IMR-90 (cell line): ENCODE data around the gene CELSR2. TPM values are rescaled to one million over a fixed set of nuclear protein-coding genes. Genes with fewer than 3 reads are reported as not detected.

Experiments
- ATAC-seq: fragments of 200-7000 bp; cut with Tn5 transposase; 2 replicates; pipeline ENCODE4 v1.9.1; 2020; ENCODE audit warnings: low read depth, mild to moderate bottlenecking, moderate library complexity
- BruUV-seq: library from RNA; stranded (reverse); fragments of 400-500 nt; replicated peaks from 2 replicates; lab custom pipeline; 2021; lab: Mats Ljungman, UMichigan
- CTCF ChIA-PET: fragments of 300-600 bp; formaldehyde crosslinking; extraction: SDS; loops from one replicate; lab custom pipeline; 2021; ENCODE audit warnings: antibody characterized with exemption; lab: Yijun Ruan, JAX
- POLR2A ChIA-PET: fragments of 300-600 bp; sonication (Branson Sonifier 250); formaldehyde crosslinking; loops from one replicate; lab custom pipeline; 2022; ENCODE audit warnings: antibody characterized with exemption; ENCODE audit not compliant: unreplicated experiment; lab: Charles Lee
- DNase-seq: peaks from one replicate; pipeline ENCODE4 v3.0.0; 2013
- H2AFZ ChIP-seq: replicated peaks from 2 replicates; pipeline ENCODE3; 2013; ENCODE audit warnings: low read length, mild to moderate bottlenecking; ENCODE audit not compliant: poor library complexity
- H2AK5ac ChIP-seq: 2 replicates; pipeline ENCODE4 v1.6.1; 2013; ENCODE audit warnings: low read depth, low read length, inconsistent platforms
- H2AK9ac ChIP-seq: replicated peaks from 2 replicates; pipeline ENCODE3; 2013; ENCODE audit warnings: mild to moderate bottlenecking, low read depth, low read length, moderate library complexity; ENCODE audit not compliant: poor library complexity
- H2BK120ac ChIP-seq: 2 replicates; pipeline ENCODE4 v1.6.1; 2013; ENCODE audit warnings: low read depth, low read length, inconsistent platforms
- H2BK15ac ChIP-seq: 3 replicates; pipeline ENCODE4 v1.6.1; 2013; ENCODE audit warnings: low read depth, low read length, inconsistent platforms
- H2BK20ac ChIP-seq: 2 replicates; pipeline ENCODE4 v1.6.1; 2013; ENCODE audit warnings: low read depth, mild to moderate bottlenecking, inconsistent platforms, low read length, moderate library complexity
- H2BK5ac ChIP-seq: 2 replicates; pipeline ENCODE4 v1.6.1; 2013; ENCODE audit warnings: mild to moderate bottlenecking, low read depth, low read length, inconsistent platforms; ENCODE audit not compliant: poor library complexity, severe bottlenecking
- H3K14ac ChIP-seq: replicated peaks from 2 replicates; pipeline ENCODE4 v1.6.1; 2013; ENCODE audit warnings: low read depth, low read length, inconsistent platforms
- H3K18ac ChIP-seq: 2 replicates; pipeline ENCODE4 v1.6.1; 2013; ENCODE audit warnings: low read depth, low read length, control low read depth
- H3K23ac ChIP-seq: 2 replicates; pipeline ENCODE4 v1.6.1; 2013; ENCODE audit warnings: low read depth, low read length, inconsistent platforms
- H3K27ac ChIP-seq: 2 replicates; pipeline ENCODE4 v1.5.1; 2013; ENCODE audit warnings: mild to moderate bottlenecking, control low read depth, low read length; ENCODE audit not compliant: insufficient read depth
- H3K27me3 ChIP-seq: 2 replicates; pipeline ENCODE4 v1.6.1; 2013; ENCODE audit warnings: low read length; ENCODE audit not compliant: control insufficient read depth, insufficient read depth
- H3K36me3 ChIP-seq: 2 replicates; pipeline ENCODE4 v1.6.1; 2013; ENCODE audit warnings: low read length, mixed read lengths; ENCODE audit not compliant: control insufficient read depth, insufficient read depth
- H3K4ac ChIP-seq: 2 replicates; pipeline ENCODE4 v1.6.1; 2013; ENCODE audit warnings: low read depth, low read length, inconsistent platforms
- H3K4me1 ChIP-seq: 2 replicates; pipeline ENCODE4 v1.6.1; 2013; ENCODE audit warnings: low read length, mixed read lengths; ENCODE audit not compliant: control insufficient read depth, insufficient read depth
- H3K4me2 ChIP-seq: 2 replicates; pipeline ENCODE4 v1.6.1; 2013; ENCODE audit warnings: low read depth, mild to moderate bottlenecking, control low read depth, low read length, moderate library complexity
- H3K4me3 ChIP-seq: 2 replicates; pipeline ENCODE4 v1.5.1; 2013; ENCODE audit warnings: low read depth, mild to moderate bottlenecking, control low read depth, low read length, moderate library complexity; ENCODE audit not compliant: insufficient read depth
- H3K56ac ChIP-seq: 2 replicates; pipeline ENCODE4 v1.6.1; 2013; ENCODE audit warnings: low read length, inconsistent platforms; ENCODE audit not compliant: insufficient read depth; ENCODE audit errors: extremely low read depth
- H3K79me1 ChIP-seq, 2 experiments: 2 replicates each; pipeline ENCODE4 v1.6.1; 2013; ENCODE audit warnings: low read length in 2 of 2, inconsistent platforms in 1 of 2, low read depth in 1 of 2
- H3K9ac ChIP-seq: 2 replicates; pipeline ENCODE4 v1.6.1; 2013; ENCODE audit warnings: low read depth, low read length, control low read depth
- H3K9me1 ChIP-seq: 2 replicates; pipeline ENCODE4 v1.6.1; 2013; ENCODE audit warnings: low read length, inconsistent platforms; ENCODE audit not compliant: insufficient read depth
- H3K9me3 ChIP-seq: 2 replicates; pipeline ENCODE4 v1.6.1; 2013; ENCODE audit warnings: low read length; ENCODE audit not compliant: control insufficient read depth, insufficient read depth
- H4K20me1 ChIP-seq: 2 replicates; pipeline ENCODE4 v1.6.1; 2013; ENCODE audit warnings: low read length, inconsistent platforms; ENCODE audit not compliant: insufficient read depth
- H4K5ac ChIP-seq: 2 replicates; pipeline ENCODE4 v1.6.1; 2013; ENCODE audit warnings: mild to moderate bottlenecking, low read depth, low read length, control low read depth
- H4K8ac ChIP-seq, 2 experiments: 2 replicates each; pipeline ENCODE4 v1.6.1; 2013; ENCODE audit warnings: low read depth in 2 of 2, low read length in 2 of 2, control low read depth in 1 of 2, inconsistent platforms in 1 of 2
- H4K91ac ChIP-seq: 2 replicates; pipeline ENCODE4 v1.6.1; 2013; ENCODE audit warnings: low read depth, low read length, inconsistent platforms; ENCODE audit not compliant: insufficient read depth
- BHLHE40 ChIP-seq: fragments of 150-350 bp; IDR thresholded peaks from 2 replicates; pipeline ENCODE4 v1.6.1; 2016; ENCODE audit warnings: mild to moderate bottlenecking, low read depth, low read length
- CEBPB ChIP-seq: IDR thresholded peaks from 2 replicates; pipeline ENCODE4 v1.6.1; 2012; ENCODE audit warnings: low read depth, low read length, improper control_type of control experiment
- CTCF ChIP-seq: conservative IDR thresholded peaks from 2 replicates; pipeline ENCODE4 v1.5.1; 2012; ENCODE audit warnings: mild to moderate bottlenecking, low read depth, low read length, improper control_type of control experiment
- ELK1 ChIP-seq: fragments of 150-350 bp; IDR thresholded peaks from 2 replicates; pipeline ENCODE4 v1.6.1; 2016; ENCODE audit warnings: low read depth, mild to moderate bottlenecking, low read length, moderate library complexity, borderline replicate concordance
- FOS ChIP-seq: fragments of 150-350 bp; IDR thresholded peaks from 2 replicates; pipeline ENCODE4 v1.6.1; 2016; ENCODE audit warnings: low read depth, low read length
- MAFK ChIP-seq: IDR thresholded peaks from 2 replicates; pipeline ENCODE4 v1.6.1; 2012; ENCODE audit warnings: low read depth, low read length, improper control_type of control experiment
- MXI1 ChIP-seq: IDR thresholded peaks from 2 replicates; pipeline ENCODE4 v1.6.1; 2012; ENCODE audit warnings: low read depth, mild to moderate bottlenecking, low read length, moderate library complexity, borderline replicate concordance
- NFE2L2 ChIP-seq: fragments of 150-350 bp; IDR thresholded peaks from 2 replicates; pipeline ENCODE4 v1.6.1; 2016; ENCODE audit warnings: low read depth, mild to moderate bottlenecking, low read length
- POLR2A ChIP-seq: IDR thresholded peaks from 2 replicates; pipeline ENCODE4 v1.6.1; 2012; ENCODE audit warnings: mild to moderate bottlenecking, low read depth, low read length
- RAD21 ChIP-seq: IDR thresholded peaks from 2 replicates; pipeline ENCODE4 v1.6.1; 2012; ENCODE audit warnings: low read length, improper control_type of control experiment
- RCOR1 ChIP-seq: IDR thresholded peaks from 2 replicates; pipeline ENCODE4 v1.6.1; 2012; ENCODE audit warnings: mild to moderate bottlenecking, low read length, improper control_type of control experiment; ENCODE audit not compliant: insufficient replicate concordance
- SMC3 ChIP-seq: fragments of 150-350 bp; IDR thresholded peaks from 2 replicates; pipeline ENCODE4 v1.6.1; 2016; ENCODE audit warnings: low read depth, mild to moderate bottlenecking, antibody characterized with exemption, low read length, moderate library complexity
- USF2 ChIP-seq: fragments of 150-350 bp; IDR thresholded peaks from 2 replicates; pipeline ENCODE4 v1.6.1; 2017; ENCODE audit warnings: mild to moderate bottlenecking, antibody characterized with exemption, low read length, low read depth
- WGBS, 2 experiments: methylation state at CpG; one replicate each; pipeline versions ENCODE4 v1.1.5 to v1.1.7; 2013; ENCODE audit warnings: missing lambda C conversion rate in 2 of 2; ENCODE audit not compliant: insufficient read length in 1 of 2; ENCODE audit errors: extremely low coverage in 2 of 2; 5-methylcytosine and 5-hydroxymethylcytosine counted together
- dilution Hi-C: fragments of 300-500 bp; cut with HindIII; formaldehyde crosslinking; loops from one replicate; pipeline ENCODE4 v1.14.3; 2018; ENCODE audit warnings: low sequenced_read_pairs; ENCODE audit not compliant: unreplicated experiment
- in situ Hi-C: fragments of 300-500 bp; cut with MboI; formaldehyde crosslinking; loops from 3 replicates; pipeline ENCODE4 v1.14.3; 2019; ENCODE audit warnings: low sequenced_read_pairs, inconsistent platforms, mixed read lengths
- intact Hi-C: fragments of 100-400 bp; cut with micrococcal nuclease; formaldehyde crosslinking; loops from 2 replicates; pipeline ENCODE4 v1.10.0; 2022
- polyA plus RNA-seq, 3 experiments: library from polyadenylated mRNA; depleted of rRNA; stranded (reverse); fragments of >200 nt; gene quantifications; 2 replicates each; pipeline ENCODE4 v1.2.3, GENCODE V29; 2012; ENCODE audit warnings: low replicate concordance in 1 of 3
- total RNA-seq: library from RNA; depleted of rRNA; stranded (reverse); fragments of >200 nt; gene quantifications from 2 replicates; pipeline ENCODE4 v1.2.3, GENCODE V29; 2012

CELSR2 gene
- total and polyA plus RNA-seq, 2 of the 4 experiments (the other 2 are of a cell fraction) = 1.3 to 5.3 TPM

- Histone ChIP-seq H3K56ac (peak overlapping the region; percentile 72), H3K9ac (peak overlapping the region; percentile 82), H3K79me1 (peaks cover 15 to 56% of the 10 kb centered on the region in 2 experiments), H3K4me1 (peaks cover 7% of the 10 kb centered on the region), H4K91ac (peak overlapping the region; percentile 71), H2AK5ac (peak overlapping the region; percentile 63), H3K23ac (peak overlapping the region; percentile 93), H3K9me1 (peaks cover 6% of the 10 kb centered on the region; the same call in 1 of the 2 replicates), H3K14ac (peak overlapping the region; percentile 48), H2AFZ (peak overlapping the region; percentile 84), H3K27me3 (no peaks in the 10 kb centered on the region), H3K4ac (peak overlapping the region; percentile 85), H2AK9ac (peak overlapping the region; percentile 88), H4K20me1 (no peaks in the 10 kb centered on the region), H4K5ac (peak overlapping the region; percentile 76), H3K4me3 (peak overlapping the region; percentile 63), H3K4me2 (peak overlapping the region; percentile 96), H4K8ac (peak overlapping the region; percentile 32 to 74; a peak in 3 of 4 replicates), H2BK15ac (peak overlapping the region; percentile 12; the same call in 1 of the 3 replicates), H2BK5ac (peak overlapping the region; percentile 73), H2BK120ac (peak overlapping the region; percentile 61), H3K18ac (peak overlapping the region; percentile 17), H3K36me3 (peaks cover 6% of the 10 kb centered on the region), H2BK20ac (peak overlapping the region; percentile 8; the same call in 1 of the 2 replicates), H3K27ac (peak overlapping the region; percentile 73), H3K9me3 (no peaks in the 10 kb centered on the region)
- POLR2A ChIA-PET = interaction anchor here (0.8 to 1.6 kb wide), 2 partner anchors 41 to 89 kb away, joined by 3 read pairs; no protein-coding TSS in a partner anchor
- DNase-seq = no peak
- CTCF ChIA-PET = interaction anchor here (1.0 kb wide), 1 partner anchor 27 kb away, joined by 3 read pairs; no protein-coding TSS in a partner anchor
- BruUV-seq = no TSS peak
- intact Hi-C loops (loop anchor here (1.0 to 10.0 kb wide), 2 partner anchors 117 to 343 kb away; no protein-coding TSS in a partner anchor), dilution Hi-C loops (no loop called here), in situ Hi-C loops (no loop called here)
- 36% methylated on average over 7 of the region's 28 CpGs; no CpG with 5 or more reads in 1 of the 2 experiments for WGBS, 2 experiments
- ATAC-seq = peak; percentile 3; the same call in 1 of the 2 replicates
- TF ChIP-seq MXI1 (no peak), ELK1 (no peak), RCOR1 (no peak), CTCF (no peak), RAD21 (no peak), SMC3 (no peak), BHLHE40 (no peak), MAFK (no peak), CEBPB (no peak), USF2 (no peak), NFE2L2 (no peak), FOS (no peak), POLR2A (no peak)
These were observed 32.5 kb downstream of the CELSR2 start for GRCh38 chr1:109281680-109282496.
